ENCODE results near the gene MYO9A. TPM values are rescaled to one million over a fixed set of nuclear protein-coding genes. Genes with fewer than 3 reads are reported as not detected.

The MYO9A gene
- total and polyA plus RNA-seq, 10 of the 15 experiments (the other 5 are each of a cell fraction or from before 2014, with no cell fraction given), result 3.3 to 25.3 (median 12.2) TPM

DNA sequence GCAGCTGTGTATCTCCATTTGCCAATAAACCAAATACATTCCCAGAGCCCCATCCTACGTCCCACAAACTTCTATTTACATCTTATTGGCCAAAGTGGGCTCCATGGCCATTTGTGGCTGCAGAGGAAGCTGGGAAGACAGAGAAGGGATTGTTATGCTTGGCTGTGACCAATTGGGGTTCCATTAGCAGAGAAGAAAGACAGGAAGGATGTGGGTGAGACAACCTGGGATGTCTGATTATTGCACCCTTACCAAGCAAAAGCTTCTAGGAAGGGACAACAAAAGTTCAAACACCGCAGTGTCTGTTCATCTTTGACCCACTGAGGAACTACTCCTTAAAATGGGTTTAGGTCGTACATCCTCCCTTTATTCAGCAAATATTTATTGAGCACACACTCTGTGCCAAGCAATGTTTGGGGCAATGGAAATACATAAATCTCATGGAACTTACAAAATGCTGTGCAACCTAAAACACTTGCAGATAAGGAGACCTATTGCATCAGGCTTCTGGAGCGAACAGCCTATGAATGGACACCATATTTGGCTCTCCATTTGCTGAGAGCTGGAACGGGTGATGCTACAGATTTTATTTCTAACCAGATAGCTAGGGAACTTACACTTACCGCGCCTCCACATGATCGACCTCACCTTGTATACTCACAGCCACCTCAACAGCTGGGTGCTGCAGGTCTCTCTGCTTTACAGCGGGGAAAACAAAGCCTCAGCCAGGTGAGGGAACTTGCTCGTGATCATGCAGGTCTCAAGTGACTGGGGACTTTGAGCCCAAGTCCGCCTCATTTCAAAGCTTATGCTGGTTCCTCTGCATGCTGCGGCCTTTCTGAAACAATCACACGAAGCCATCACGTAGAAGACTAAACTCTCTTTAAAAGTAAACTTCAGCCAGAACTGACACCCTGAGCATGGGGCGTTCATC is 329.0 kb downstream of the MYO9A start:
- no peak overlapping the region for H3K4me3 ChIP-seq
- WGBS (ENCODE audit: insufficient coverage, insufficient replicate concordance, low lambda C conversion rate, missing lambda C conversion rate), result 58% methylated on average over 15 of the region's 15 CpGs
- H3K79me2 ChIP-seq (ENCODE audit: control insufficient read depth, insufficient read depth, low read length), result no peaks in the 10 kb centered on the region
- in situ Hi-C loops (cut with MboI) (no loop called here), intact Hi-C loops (cut with micrococcal nuclease; ENCODE audit: unreplicated experiment) (no loop called here)
- no peaks in the 10 kb centered on the region for H4K20me1 ChIP-seq (ENCODE audit: control insufficient read depth, insufficient read depth)
- ChIA-PET POLR2A (no interaction called here), RAD21 (ENCODE audit: unreplicated experiment) (interaction anchor here (1.3 kb wide), 1 partner anchor 368 kb away, joined by 3 read pairs; no protein-coding TSS in a partner anchor), CTCF (interaction anchor here (1.0 to 1.5 kb wide), 4 partner anchors 10 to 368 kb away, joined by 3 to 8 read pairs (median 4); no protein-coding TSS in a partner anchor), SMC1A (ENCODE audit: uncharacterized antibody, unreplicated experiment) (interaction anchor here (1.3 kb wide), 1 partner anchor 367 kb away, joined by 5 read pairs; no protein-coding TSS in a partner anchor)
- no TSS peak for BruUV-seq (replicated peaks)
- no peak overlapping the region for H3K4me2 ChIP-seq (ENCODE audit: control insufficient read depth, insufficient read depth)
- FAIRE-seq (no peak), ATAC-seq (no peak), DNase-seq (ENCODE audit: low read depth, low spot score) (no peak)
- no peak overlapping the region for H3K27ac ChIP-seq (ENCODE audit: control insufficient read depth, insufficient read depth)
- peaks cover 7% of the 10 kb centered on the region for H3K4me1 ChIP-seq (ENCODE audit: control insufficient read depth, insufficient read depth, low read length)
- H3K9me3 ChIP-seq (replicated peaks; ENCODE audit: control insufficient read depth, insufficient read depth, low read length), result no peaks in the 10 kb centered on the region
- no peak overlapping the region for H3K9ac ChIP-seq (ENCODE audit: control insufficient read depth, insufficient read depth, low read length)
- peaks cover 0 to 1% of the 10 kb centered on the region in 2 experiments; a peak in 1 of 4 replicates for H3K27me3 ChIP-seq (replicated peaks in 1 of 2; ENCODE audit: control insufficient read depth in 2 of 2, insufficient read depth in 2 of 2, low read length in 1 of 2)
- no peak for TF ChIP-seq MEF2B (IDR thresholded peaks at IDR 0.05; ENCODE audit: partially characterized antibody, poor library complexity, severe bottlenecking)
- no peak for TF ChIP-seq NBN (IDR thresholded peaks at IDR 0.05)
- no peak for TF ChIP-seq ETV6 (conservative IDR thresholded peaks at IDR 0.05 in 1 of 2, IDR thresholded peaks at IDR 0.05 in 1 of 2; ENCODE audit: borderline replicate concordance in 1 of 2, low read depth in 1 of 2)
- TF ChIP-seq, protein P1, sequence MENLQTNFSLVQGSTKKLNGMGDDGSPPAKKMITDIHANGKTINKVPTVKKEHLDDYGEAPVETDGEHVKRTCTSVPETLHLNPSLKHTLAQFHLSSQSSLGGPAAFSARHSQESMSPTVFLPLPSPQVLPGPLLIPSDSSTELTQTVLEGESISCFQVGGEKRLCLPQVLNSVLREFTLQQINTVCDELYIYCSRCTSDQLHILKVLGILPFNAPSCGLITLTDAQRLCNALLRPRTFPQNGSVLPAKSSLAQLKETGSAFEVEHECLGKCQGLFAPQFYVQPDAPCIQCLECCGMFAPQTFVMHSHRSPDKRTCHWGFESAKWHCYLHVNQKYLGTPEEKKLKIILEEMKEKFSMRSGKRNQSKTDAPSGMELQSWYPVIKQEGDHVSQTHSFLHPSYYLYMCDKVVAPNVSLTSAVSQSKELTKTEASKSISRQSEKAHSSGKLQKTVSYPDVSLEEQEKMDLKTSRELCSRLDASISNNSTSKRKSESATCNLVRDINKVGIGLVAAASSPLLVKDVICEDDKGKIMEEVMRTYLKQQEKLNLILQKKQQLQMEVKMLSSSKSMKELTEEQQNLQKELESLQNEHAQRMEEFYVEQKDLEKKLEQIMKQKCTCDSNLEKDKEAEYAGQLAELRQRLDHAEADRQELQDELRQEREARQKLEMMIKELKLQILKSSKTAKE (IDR thresholded peaks at IDR 0.05; ENCODE audit: low read depth, poor library complexity, severe bottlenecking), result no peak
- TF ChIP-seq SMAD5 (IDR thresholded peaks at IDR 0.05; ENCODE audit: low read depth), result no peak
- TF ChIP-seq, protein P2, sequence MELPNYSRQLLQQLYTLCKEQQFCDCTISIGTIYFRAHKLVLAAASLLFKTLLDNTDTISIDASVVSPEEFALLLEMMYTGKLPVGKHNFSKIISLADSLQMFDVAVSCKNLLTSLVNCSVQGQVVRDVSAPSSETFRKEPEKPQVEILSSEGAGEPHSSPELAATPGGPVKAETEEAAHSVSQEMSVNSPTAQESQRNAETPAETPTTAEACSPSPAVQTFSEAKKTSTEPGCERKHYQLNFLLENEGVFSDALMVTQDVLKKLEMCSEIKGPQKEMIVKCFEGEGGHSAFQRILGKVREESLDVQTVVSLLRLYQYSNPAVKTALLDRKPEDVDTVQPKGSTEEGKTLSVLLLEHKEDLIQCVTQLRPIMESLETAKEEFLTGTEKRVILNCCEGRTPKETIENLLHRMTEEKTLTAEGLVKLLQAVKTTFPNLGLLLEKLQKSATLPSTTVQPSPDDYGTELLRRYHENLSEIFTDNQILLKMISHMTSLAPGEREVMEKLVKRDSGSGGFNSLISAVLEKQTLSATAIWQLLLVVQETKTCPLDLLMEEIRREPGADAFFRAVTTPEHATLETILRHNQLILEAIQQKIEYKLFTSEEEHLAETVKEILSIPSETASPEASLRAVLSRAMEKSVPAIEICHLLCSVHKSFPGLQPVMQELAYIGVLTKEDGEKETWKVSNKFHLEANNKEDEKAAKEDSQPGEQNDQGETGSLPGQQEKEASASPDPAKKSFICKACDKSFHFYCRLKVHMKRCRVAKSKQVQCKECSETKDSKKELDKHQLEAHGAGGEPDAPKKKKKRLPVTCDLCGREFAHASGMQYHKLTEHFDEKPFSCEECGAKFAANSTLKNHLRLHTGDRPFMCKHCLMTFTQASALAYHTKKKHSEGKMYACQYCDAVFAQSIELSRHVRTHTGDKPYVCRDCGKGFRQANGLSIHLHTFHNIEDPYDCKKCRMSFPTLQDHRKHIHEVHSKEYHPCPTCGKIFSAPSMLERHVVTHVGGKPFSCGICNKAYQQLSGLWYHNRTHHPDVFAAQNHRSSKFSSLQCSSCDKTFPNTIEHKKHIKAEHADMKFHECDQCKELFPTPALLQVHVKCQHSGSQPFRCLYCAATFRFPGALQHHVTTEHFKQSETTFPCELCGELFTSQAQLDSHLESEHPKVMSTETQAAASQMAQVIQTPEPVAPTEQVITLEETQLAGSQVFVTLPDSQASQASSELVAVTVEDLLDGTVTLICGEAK (IDR thresholded peaks at IDR 0.05; ENCODE audit: borderline replicate concordance), result no peak
- TF ChIP-seq, protein P3, sequence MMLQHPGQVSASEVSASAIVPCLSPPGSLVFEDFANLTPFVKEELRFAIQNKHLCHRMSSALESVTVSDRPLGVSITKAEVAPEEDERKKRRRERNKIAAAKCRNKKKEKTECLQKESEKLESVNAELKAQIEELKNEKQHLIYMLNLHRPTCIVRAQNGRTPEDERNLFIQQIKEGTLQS (IDR thresholded peaks at IDR 0.05; ENCODE audit: borderline replicate concordance, extremely low read depth, low read depth, low read length), result no peak
- TF ChIP-seq KLF5 (IDR thresholded peaks at IDR 0.05; ENCODE audit: partially characterized antibody), result no peak
- TF ChIP-seq, protein P4, sequence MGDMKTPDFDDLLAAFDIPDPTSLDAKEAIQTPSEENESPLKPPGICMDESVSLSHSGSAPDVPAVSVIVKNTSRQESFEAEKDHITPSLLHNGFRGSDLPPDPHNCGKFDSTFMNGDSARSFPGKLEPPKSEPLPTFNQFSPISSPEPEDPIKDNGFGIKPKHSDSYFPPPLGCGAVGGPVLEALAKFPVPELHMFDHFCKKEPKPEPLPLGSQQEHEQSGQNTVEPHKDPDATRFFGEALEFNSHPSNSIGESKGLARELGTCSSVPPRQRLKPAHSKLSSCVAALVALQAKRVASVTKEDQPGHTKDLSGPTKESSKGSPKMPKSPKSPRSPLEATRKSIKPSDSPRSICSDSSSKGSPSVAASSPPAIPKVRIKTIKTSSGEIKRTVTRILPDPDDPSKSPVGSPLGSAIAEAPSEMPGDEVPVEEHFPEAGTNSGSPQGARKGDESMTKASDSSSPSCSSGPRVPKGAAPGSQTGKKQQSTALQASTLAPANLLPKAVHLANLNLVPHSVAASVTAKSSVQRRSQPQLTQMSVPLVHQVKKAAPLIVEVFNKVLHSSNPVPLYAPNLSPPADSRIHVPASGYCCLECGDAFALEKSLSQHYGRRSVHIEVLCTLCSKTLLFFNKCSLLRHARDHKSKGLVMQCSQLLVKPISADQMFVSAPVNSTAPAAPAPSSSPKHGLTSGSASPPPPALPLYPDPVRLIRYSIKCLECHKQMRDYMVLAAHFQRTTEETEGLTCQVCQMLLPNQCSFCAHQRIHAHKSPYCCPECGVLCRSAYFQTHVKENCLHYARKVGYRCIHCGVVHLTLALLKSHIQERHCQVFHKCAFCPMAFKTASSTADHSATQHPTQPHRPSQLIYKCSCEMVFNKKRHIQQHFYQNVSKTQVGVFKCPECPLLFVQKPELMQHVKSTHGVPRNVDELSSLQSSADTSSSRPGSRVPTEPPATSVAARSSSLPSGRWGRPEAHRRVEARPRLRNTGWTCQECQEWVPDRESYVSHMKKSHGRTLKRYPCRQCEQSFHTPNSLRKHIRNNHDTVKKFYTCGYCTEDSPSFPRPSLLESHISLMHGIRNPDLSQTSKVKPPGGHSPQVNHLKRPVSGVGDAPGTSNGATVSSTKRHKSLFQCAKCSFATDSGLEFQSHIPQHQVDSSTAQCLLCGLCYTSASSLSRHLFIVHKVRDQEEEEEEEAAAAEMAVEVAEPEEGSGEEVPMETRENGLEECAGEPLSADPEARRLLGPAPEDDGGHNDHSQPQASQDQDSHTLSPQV (IDR thresholded peaks at IDR 0.05), result no peak
- H2AFZ ChIP-seq (ENCODE audit: control insufficient read depth, low read depth, low read length), result no peak overlapping the region
- H3K36me3 ChIP-seq (ENCODE audit: control insufficient read depth in 2 of 2, insufficient read depth in 2 of 2, low read length in 1 of 2), result no peaks in the 10 kb centered on the region

Measured in GM12878 (cell line).